NCI-H345 (cell line): Measurements from ENCODE around the gene PCSK4.

Experiments
- DNase-seq: peaks from one replicate; lab custom pipeline; 2025; lab: John Stamatoyannopoulos, UW

PCSK4 gene

GRCh38 chr19:1438035-1438932 lies 51.9 kb downstream of the PCSK4 start, which contains the start of gene RPS15:
Gene RPS15, plus strand, starts transcription at chr19:1438396. Its CDS starts 30 bp downstream, at chr19:1438426.
- peak; percentile 95 for DNase-seq

GRCh38 chr19:1437609-1438008 lies 52.5 kb downstream of the PCSK4 start:
- no peak for DNase-seq

- no peak for DNase-seq
Measured at GRCh38 chr19:1435378-1435989, 54.7 kb downstream of the PCSK4 start.

- no peak for DNase-seq
Measured at GRCh38 chr19:1434577-1435060, 55.5 kb downstream of the PCSK4 start.

- no peak for DNase-seq
Measured at GRCh38 chr19:1434040-1434366, 56.1 kb downstream of the PCSK4 start.

GRCh38 chr19:1433119-1434039 lies 56.8 kb downstream of the PCSK4 start:
- no peak for DNase-seq

- no peak for DNase-seq
Measured at GRCh38 chr19:1432507-1432887, 57.7 kb downstream of the PCSK4 start.

GRCh38 chr19:1431759-1432506 lies 58.2 kb downstream of the PCSK4 start:
- DNase-seq: no peak
